ENCODE data around the gene ARRB1.

Gene ARRB1

GRCh38 chr11:75314771-75315438, 36.6 kb downstream of the ARRB1 start:
- Histone ChIP-seq H3K4me1 (ENCODE audit: low read length) (no peaks in the 10 kb centered on the region), H3K9me3 (replicated peaks; ENCODE audit: insufficient read depth, low read length) (no peaks in the 10 kb centered on the region), H3K36me3 (replicated peaks; ENCODE audit: insufficient read depth, low read length) (no peaks in the 10 kb centered on the region), H2AFZ (ENCODE audit: low read length) (no peak overlapping the region), H3K4me2 (ENCODE audit: low read depth, low read length) (no peak overlapping the region), H3K27me3 (replicated peaks; ENCODE audit: insufficient read depth, low read length) (no peaks in the 10 kb centered on the region), H3F3A (ENCODE audit: insufficient read depth, low read length) (no peaks in the 10 kb centered on the region), H3K9me2 (replicated peaks; ENCODE audit: insufficient read depth, low read length) (no peaks in the 10 kb centered on the region), H3K79me2 (ENCODE audit: low read length) (no peaks in the 10 kb centered on the region), H4K20me1 (ENCODE audit: insufficient read depth, low read length) (no peaks in the 10 kb centered on the region), H3K9ac (ENCODE audit: low read length) (no peak overlapping the region), H3K4me3 (ENCODE audit: low read length) (no peak overlapping the region), H3K27ac (ENCODE audit: low read length) (no peak overlapping the region)
- TF ChIP-seq EZH2 (optimal IDR thresholded peaks at IDR 0.05; ENCODE audit: low read depth, low read length) (no peak), CTCF (IDR thresholded peaks at IDR 0.05; ENCODE audit: low read length) (no peak), EZH2phosphoT487 (IDR thresholded peaks at IDR 0.05; ENCODE audit: low read length) (no peak)
- DNase-seq, result no peak

GRCh38 chr11:75313513-75314272, 37.8 kb downstream of the ARRB1 start:
- Histone ChIP-seq H3K79me2 (ENCODE audit: low read length) (no peaks in the 10 kb centered on the region), H3K4me3 (ENCODE audit: low read length) (no peak overlapping the region), H4K20me1 (ENCODE audit: insufficient read depth, low read length) (no peaks in the 10 kb centered on the region), H3K36me3 (replicated peaks; ENCODE audit: insufficient read depth, low read length) (no peaks in the 10 kb centered on the region), H3K4me2 (ENCODE audit: low read depth, low read length) (no peak overlapping the region), H3F3A (ENCODE audit: insufficient read depth, low read length) (no peaks in the 10 kb centered on the region), H3K27me3 (replicated peaks; ENCODE audit: insufficient read depth, low read length) (no peaks in the 10 kb centered on the region), H3K4me1 (ENCODE audit: low read length) (no peaks in the 10 kb centered on the region), H3K9me3 (replicated peaks; ENCODE audit: insufficient read depth, low read length) (no peaks in the 10 kb centered on the region), H3K9me2 (replicated peaks; ENCODE audit: insufficient read depth, low read length) (no peaks in the 10 kb centered on the region), H3K27ac (ENCODE audit: low read length) (no peak overlapping the region), H2AFZ (ENCODE audit: low read length) (no peak overlapping the region), H3K9ac (ENCODE audit: low read length) (no peak overlapping the region)
- DNase-seq, result no peak
- no peak for TF ChIP-seq EZH2phosphoT487 (IDR thresholded peaks at IDR 0.05; ENCODE audit: low read length)
- TF ChIP-seq CTCF (IDR thresholded peaks at IDR 0.05; ENCODE audit: low read length), result no peak
- no peak for TF ChIP-seq EZH2 (optimal IDR thresholded peaks at IDR 0.05; ENCODE audit: low read depth, low read length)

- Histone ChIP-seq H3K79me2 (ENCODE audit: low read length) (no peaks in the 10 kb centered on the region), H3K4me3 (ENCODE audit: low read length) (no peak overlapping the region), H3K27ac (ENCODE audit: low read length) (no peak overlapping the region), H4K20me1 (ENCODE audit: insufficient read depth, low read length) (no peaks in the 10 kb centered on the region), H3K27me3 (replicated peaks; ENCODE audit: insufficient read depth, low read length) (no peaks in the 10 kb centered on the region), H3K4me1 (ENCODE audit: low read length) (no peaks in the 10 kb centered on the region), H3K9ac (ENCODE audit: low read length) (no peak overlapping the region), H3K36me3 (replicated peaks; ENCODE audit: insufficient read depth, low read length) (no peaks in the 10 kb centered on the region), H3K4me2 (ENCODE audit: low read depth, low read length) (no peak overlapping the region), H3F3A (ENCODE audit: insufficient read depth, low read length) (no peaks in the 10 kb centered on the region), H2AFZ (ENCODE audit: low read length) (no peak overlapping the region), H3K9me2 (replicated peaks; ENCODE audit: insufficient read depth, low read length) (no peaks in the 10 kb centered on the region), H3K9me3 (replicated peaks; ENCODE audit: insufficient read depth, low read length) (no peaks in the 10 kb centered on the region)
- DNase-seq, result no peak
- TF ChIP-seq CTCF (IDR thresholded peaks at IDR 0.05; ENCODE audit: low read length), result no peak
- TF ChIP-seq EZH2phosphoT487 (IDR thresholded peaks at IDR 0.05; ENCODE audit: low read length), result no peak
- TF ChIP-seq EZH2 (optimal IDR thresholded peaks at IDR 0.05; ENCODE audit: low read depth, low read length), result no peak
These were observed 39.1 kb downstream of the ARRB1 start for GRCh38 chr11:75312346-75312745.
